Measurements from ENCODE around the gene ATMIN. TPM values are rescaled to one million over a fixed set of nuclear protein-coding genes. Genes with fewer than 3 reads are reported as not detected.

Gene ATMIN
- total RNA-seq, 1 experiment from 2014 or later, result 66.6 TPM

- Histone ChIP-seq H4K5ac (ENCODE audit: insufficient read length, low read depth, low read length) (no peak overlapping the region), H3K79me2 (ENCODE audit: insufficient read depth, low read length) (peaks cover 24% of the 10 kb centered on the region; the same call in 1 of the 2 replicates), H3K79me1 (ENCODE audit: insufficient read depth, low read depth, low read length, poor library complexity, severe bottlenecking) (peaks cover 18% of the 10 kb centered on the region), H3K18ac (ENCODE audit: insufficient read length, low read depth, low read length) (no peak overlapping the region), H3K9me3 (ENCODE audit: control insufficient read depth, low read depth, low read length) (no peaks in the 10 kb centered on the region), H2AK5ac (ENCODE audit: insufficient read length, low read length) (no peak overlapping the region), H3K23me2 (ENCODE audit: insufficient read length, low read depth, low read length, poor library complexity, severe bottlenecking) (no peaks in the 10 kb centered on the region), H3K14ac (ENCODE audit: insufficient read depth, low read length) (no peak overlapping the region), H3K27me3 (ENCODE audit: insufficient read depth, low read length) (no peaks in the 10 kb centered on the region), H4K91ac (ENCODE audit: insufficient read length, low read depth, low read length) (no peak overlapping the region), H2BK15ac (ENCODE audit: low read depth, low read length) (no peak overlapping the region), H2BK5ac (ENCODE audit: insufficient read length, low read length) (no peak overlapping the region), H2AFZ (ENCODE audit: low read length) (no peak overlapping the region), H3K56ac (ENCODE audit: insufficient read length, low read depth, low read length) (no peak overlapping the region), H2BK120ac (ENCODE audit: low read depth, low read length, poor library complexity, severe bottlenecking) (no peak overlapping the region), H3K4me2 (ENCODE audit: insufficient read depth, insufficient read length, low read length) (no peak overlapping the region), H3T11ph (ENCODE audit: low read length) (no peak overlapping the region), H4K20me1 (ENCODE audit: control insufficient read depth, insufficient read depth, insufficient read length) (no peaks in the 10 kb centered on the region), H3K23ac (ENCODE audit: insufficient read length, low read depth, low read length) (no peak overlapping the region), H4K8ac (replicated peaks; ENCODE audit: insufficient read length, low read depth, low read length) (no peak overlapping the region), H3K27ac (ENCODE audit: insufficient read length, low read depth, low read length) (no peak overlapping the region), H3K9ac (ENCODE audit: extremely low read depth, insufficient read length, low read length) (no peak overlapping the region), H3K4ac (ENCODE audit: low read depth, low read length) (no peak overlapping the region), H2BK20ac (ENCODE audit: low read depth, low read length, poor library complexity, severe bottlenecking) (no peak overlapping the region), H3K4me1 (ENCODE audit: insufficient read depth, low read length) (no peaks in the 10 kb centered on the region), H2BK12ac (ENCODE audit: insufficient read length, low read depth, low read length) (no peak overlapping the region)
- no peaks in the 10 kb centered on the region for H3K27me3 Mint-ChIP-seq (ENCODE audit: low read depth)
- no peak overlapping the region for H3K4me3 Mint-ChIP-seq
- DNase-seq, result no peak
- H3K9me3 Mint-ChIP-seq, result peaks cover 0 to 2% of the 10 kb centered on the region in 2 experiments; a peak in 3 of 5 replicates
- H3K4me1 Mint-ChIP-seq, result peaks cover 15 to 21% of the 10 kb centered on the region in 2 experiments
- whole genome bisulfite sequencing (ENCODE audit: extremely low coverage, insufficient read length, low lambda C conversion rate), result no CpG with 5 or more reads among the region's 3 CpGs
- H3K36me3 Mint-ChIP-seq (ENCODE audit: insufficient read depth in 1 of 3, low read depth in 3 of 3), result peaks cover 0 to 7% (median 6%) of the 10 kb centered on the region in 3 experiments; a peak in 5 of 7 replicates
- no peak for TF ChIP-seq CTCF (conservative IDR thresholded peaks at IDR 0.05)
- H3K27ac Mint-ChIP-seq, result no peak overlapping the region
Observed at GRCh38 chr16:81000873-81001272, 34.8 kb upstream of the ATMIN start.

All from H9 (cell line).